Upper lobe of right lung (tissue), 1 donor: ENCODE measurements around the gene TMEM187. TPM values are rescaled to one million over a fixed set of nuclear protein-coding genes. Genes with fewer than 3 reads are reported as not detected.

ENCODE experiments used
- ATAC-seq: fragments of 200-7000 bp; cut with Tn5 transposase; one replicate; pipeline ENCODE4 v1.9.1; 2020; ENCODE audit warnings: mild to moderate bottlenecking, moderate library complexity
- DNase-seq: peaks from one replicate; pipeline ENCODE4 v3.0.0-alpha.2; 2020
- H3K27ac ChIP-seq: fragments of 200-600 bp; one replicate; pipeline ENCODE4 v1.8.0; 2022
- H3K27me3 ChIP-seq: fragments of 200-600 bp; one replicate; pipeline ENCODE4 v1.8.0; 2022; ENCODE audit warnings: mild to moderate bottlenecking
- H3K36me3 ChIP-seq: fragments of 200-600 bp; one replicate; pipeline ENCODE4 v1.8.0; 2022
- H3K4me1 ChIP-seq: fragments of 200-600 bp; one replicate; pipeline ENCODE4 v1.8.0; 2022
- H3K4me3 ChIP-seq: fragments of 200-600 bp; one replicate; pipeline ENCODE4 v1.8.0; 2022; ENCODE audit warnings: mild to moderate bottlenecking
- H3K9me3 ChIP-seq: fragments of 200-600 bp; one replicate; pipeline ENCODE4 v1.8.0; 2022
- intact Hi-C: fragments of 100-400 bp; cut with DNase I; formaldehyde crosslinking; loops from one replicate; pipeline ENCODE4 v1.11.0; 2022
- total RNA-seq: library from RNA; stranded (reverse); fragmentation: NEBNext Ultra II Directional; extraction: Animal tissue kit (Norgen Biotek cat#: 25700); gene quantifications from one replicate; pipeline ENCODE4 v1.2.1, GENCODE V29; 2021
- TF ChIP-seq, protein P1 (sequence below): fragments of 200-600 bp; IDR thresholded peaks from one replicate; pipeline ENCODE4 v1.8.0; 2022; ENCODE audit warnings: antibody characterized with exemption
- donor health status: DM: no; HTN: yes; CAD: no; lungs with severe emphysema.

Gene TMEM187
- total RNA-seq, 1 donor from 2014 or later: 9.0 TPM

DNA sequence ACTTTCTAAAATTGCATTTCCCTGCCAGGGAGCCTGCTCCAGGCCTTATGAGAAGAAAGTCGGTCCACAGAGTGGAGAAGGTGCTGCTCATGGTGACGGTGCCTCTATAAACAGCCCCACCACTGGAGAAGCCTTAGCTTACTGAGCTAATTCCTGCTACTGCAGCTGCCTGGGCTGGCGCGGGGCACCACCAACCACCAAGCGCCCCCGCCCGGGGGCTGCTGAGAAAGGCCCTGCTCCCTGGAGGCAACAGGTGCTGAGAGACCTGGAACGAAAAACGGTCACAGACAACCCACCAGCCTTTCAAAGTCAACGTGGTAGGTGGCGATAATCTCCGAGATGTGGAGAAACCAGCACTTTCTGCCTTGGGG, 3.8 kb upstream of the TMEM187 start:
- H3K4me1 ChIP-seq: peaks cover 36% of the 10 kb centered on the region
- TF ChIP-seq, protein P1, sequence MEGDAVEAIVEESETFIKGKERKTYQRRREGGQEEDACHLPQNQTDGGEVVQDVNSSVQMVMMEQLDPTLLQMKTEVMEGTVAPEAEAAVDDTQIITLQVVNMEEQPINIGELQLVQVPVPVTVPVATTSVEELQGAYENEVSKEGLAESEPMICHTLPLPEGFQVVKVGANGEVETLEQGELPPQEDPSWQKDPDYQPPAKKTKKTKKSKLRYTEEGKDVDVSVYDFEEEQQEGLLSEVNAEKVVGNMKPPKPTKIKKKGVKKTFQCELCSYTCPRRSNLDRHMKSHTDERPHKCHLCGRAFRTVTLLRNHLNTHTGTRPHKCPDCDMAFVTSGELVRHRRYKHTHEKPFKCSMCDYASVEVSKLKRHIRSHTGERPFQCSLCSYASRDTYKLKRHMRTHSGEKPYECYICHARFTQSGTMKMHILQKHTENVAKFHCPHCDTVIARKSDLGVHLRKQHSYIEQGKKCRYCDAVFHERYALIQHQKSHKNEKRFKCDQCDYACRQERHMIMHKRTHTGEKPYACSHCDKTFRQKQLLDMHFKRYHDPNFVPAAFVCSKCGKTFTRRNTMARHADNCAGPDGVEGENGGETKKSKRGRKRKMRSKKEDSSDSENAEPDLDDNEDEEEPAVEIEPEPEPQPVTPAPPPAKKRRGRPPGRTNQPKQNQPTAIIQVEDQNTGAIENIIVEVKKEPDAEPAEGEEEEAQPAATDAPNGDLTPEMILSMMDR: no peak

DNA sequence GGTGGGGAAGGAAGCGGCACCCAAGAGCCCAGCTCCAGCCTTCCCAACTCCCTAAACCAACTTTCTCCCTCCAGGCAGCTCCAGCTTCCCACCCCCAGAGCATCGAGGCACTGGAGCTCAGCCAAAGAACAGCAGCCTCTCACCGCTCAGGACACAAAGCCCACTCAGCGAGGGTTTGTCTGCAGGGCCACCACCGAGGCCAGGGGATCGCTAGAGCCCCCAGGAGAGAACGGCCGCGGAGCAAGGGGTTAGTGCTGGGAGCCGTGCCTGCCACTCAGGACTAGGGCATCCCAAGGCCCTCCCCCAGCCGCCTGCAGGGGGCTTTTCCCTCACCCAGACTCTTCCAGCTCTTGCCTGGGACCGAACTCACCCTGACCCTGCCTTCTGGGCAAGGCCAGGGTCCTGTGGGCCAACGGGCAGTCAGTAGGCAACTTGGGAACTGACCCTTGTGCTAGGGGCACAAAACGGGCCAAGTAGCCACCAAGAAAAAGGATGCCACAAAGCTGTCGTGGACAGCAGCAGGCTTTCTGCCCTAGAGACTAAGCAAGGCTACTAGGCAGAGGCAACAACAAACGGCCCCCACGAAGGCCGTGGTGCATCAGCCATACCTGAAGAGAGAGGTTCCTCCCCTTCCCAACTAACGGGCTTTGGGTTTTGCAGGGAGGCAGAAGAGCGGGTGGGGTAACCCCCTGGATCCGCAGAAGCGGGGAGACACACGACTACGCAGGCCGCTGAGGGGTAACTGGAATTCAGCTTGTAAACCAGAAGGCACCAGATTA, 3.2 kb upstream of the TMEM187 start:
- Histone ChIP-seq H3K4me1 (peaks cover 42% of the 10 kb centered on the region), H3K27me3 (no peaks in the 10 kb centered on the region), H3K36me3 (no peaks in the 10 kb centered on the region), H3K4me3 (peak overlapping the region; percentile 68), H3K9me3 (no peaks in the 10 kb centered on the region), H3K27ac (peak overlapping the region; percentile 65)
- DNase-seq: no peak
- intact Hi-C loops: no loop called here
- TF ChIP-seq, protein P1: no peak
- no peak for ATAC-seq

More for the DNA sequence above, 3.8 kb upstream of the TMEM187 start:
- Histone ChIP-seq H3K36me3 (no peaks in the 10 kb centered on the region), H3K4me3 (peak overlapping the region; percentile 68), H3K9me3 (no peaks in the 10 kb centered on the region), H3K27ac (peak overlapping the region; percentile 65), H3K27me3 (no peaks in the 10 kb centered on the region)
- DNase-seq: no peak
- ATAC-seq: no peak
- intact Hi-C loops: no loop called here

DNA sequence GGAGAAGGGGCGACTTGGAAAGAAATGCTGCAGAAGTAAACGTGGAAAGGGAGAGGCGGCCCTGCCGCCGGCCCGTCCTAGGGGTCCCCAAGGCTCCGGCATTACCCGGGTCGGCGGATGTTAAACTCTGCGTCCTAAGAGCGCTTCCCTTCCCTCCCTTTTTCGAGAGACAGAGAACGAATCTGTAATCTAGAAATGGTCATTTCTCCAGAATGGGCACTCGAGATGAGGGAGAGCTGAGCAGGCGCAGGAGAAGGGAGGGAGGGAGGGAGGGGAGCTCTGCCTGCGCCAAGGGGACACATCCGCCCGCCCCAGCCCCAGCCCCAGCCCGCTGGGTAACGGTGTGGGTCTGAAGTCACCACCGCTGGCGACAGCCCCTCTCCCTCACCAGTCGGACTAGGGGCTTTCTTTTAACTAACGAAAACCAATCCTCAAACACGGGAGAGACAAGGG, 2.6 kb upstream of the TMEM187 start:
- H3K4me3 ChIP-seq: peak overlapping the region; percentile 68
- ATAC-seq: no peak
- H3K27me3 ChIP-seq: no peaks in the 10 kb centered on the region
- no peaks in the 10 kb centered on the region for H3K36me3 ChIP-seq
- DNase-seq: no peak
- H3K27ac ChIP-seq: peak overlapping the region; percentile 65
- peaks cover 47% of the 10 kb centered on the region for H3K4me1 ChIP-seq
- TF ChIP-seq, protein P1: no peak
- intact Hi-C loops: no loop called here
- H3K9me3 ChIP-seq: no peaks in the 10 kb centered on the region

DNA sequence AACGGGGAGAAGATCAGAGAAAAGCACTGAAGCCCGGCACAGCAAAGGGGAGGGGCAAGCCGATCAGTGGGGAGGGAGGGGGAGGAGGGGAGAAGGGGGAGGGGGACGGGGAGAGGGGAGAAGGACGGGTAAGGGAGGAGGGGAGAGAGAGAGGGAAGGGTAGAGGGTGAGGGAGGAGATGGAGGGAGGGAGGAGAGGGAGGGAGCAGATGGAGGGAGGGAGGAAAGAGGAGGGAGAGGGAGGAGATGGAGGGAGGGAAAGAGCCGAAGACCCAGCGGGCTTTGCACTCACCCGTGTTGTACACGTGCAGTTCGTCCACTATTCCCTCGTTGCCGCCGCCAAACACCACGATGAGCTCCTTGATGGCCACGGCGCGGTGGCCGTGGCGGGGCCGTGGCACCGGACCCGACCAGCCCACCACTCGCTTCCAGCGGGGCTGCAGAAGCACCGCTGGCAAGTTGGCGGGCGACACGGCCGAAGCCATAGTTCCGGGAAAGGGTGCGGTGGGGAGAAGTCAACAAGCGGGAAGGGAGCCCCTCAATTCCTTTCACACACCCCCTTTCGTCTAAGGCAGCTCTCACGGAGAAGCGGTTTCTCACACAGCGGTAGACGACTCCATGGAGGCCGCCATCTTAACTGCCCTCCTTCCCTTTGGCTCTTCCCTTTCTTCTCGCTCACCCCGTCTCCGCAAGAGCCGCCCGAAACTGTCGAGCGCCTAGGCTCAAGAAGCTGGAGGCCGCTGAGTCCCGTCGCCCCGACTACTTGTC, 2.0 kb upstream of the TMEM187 start:
- H3K36me3 ChIP-seq: no peaks in the 10 kb centered on the region
- no peaks in the 10 kb centered on the region for H3K9me3 ChIP-seq
- H3K4me1 ChIP-seq: peaks cover 46% of the 10 kb centered on the region
- ATAC-seq (peak; percentile 2), DNase-seq (no peak)
- no peaks in the 10 kb centered on the region for H3K27me3 ChIP-seq
- TF ChIP-seq, protein P1: no peak
- intact Hi-C loops: no loop called here
- peak overlapping the region; percentile 68 for H3K4me3 ChIP-seq
- peak overlapping the region; percentile 98 for H3K27ac ChIP-seq

DNA sequence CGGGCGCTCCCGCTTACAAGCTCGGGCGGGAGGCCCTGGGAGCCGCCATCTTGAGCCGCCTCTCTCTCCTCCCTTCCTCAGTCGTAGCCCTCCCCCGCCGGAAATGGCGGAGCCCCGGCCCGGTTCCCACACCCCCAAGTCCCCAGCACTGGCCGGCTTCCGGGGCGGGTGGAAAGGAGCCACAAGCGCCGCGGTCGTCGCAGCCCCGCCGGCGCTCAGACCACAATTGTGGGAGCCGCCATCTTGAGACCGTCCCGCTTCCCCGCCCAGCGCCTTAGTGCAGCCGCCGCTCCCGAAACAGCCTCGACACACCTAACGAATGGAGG, 1.5 kb upstream of the TMEM187 start:
- DNase-seq: peak; percentile 94
- H3K27ac ChIP-seq: peak overlapping the region; percentile 98
- peak overlapping the region; percentile 68 for H3K4me3 ChIP-seq
- no peaks in the 10 kb centered on the region for H3K9me3 ChIP-seq
- ATAC-seq: peak; percentile 74
- TF ChIP-seq, protein P1: no peak
- intact Hi-C loops: no loop called here
- no peaks in the 10 kb centered on the region for H3K36me3 ChIP-seq
- peaks cover 41% of the 10 kb centered on the region for H3K4me1 ChIP-seq
- no peaks in the 10 kb centered on the region for H3K27me3 ChIP-seq
